Measurements from ENCODE around the gene FAF2.

DNA sequence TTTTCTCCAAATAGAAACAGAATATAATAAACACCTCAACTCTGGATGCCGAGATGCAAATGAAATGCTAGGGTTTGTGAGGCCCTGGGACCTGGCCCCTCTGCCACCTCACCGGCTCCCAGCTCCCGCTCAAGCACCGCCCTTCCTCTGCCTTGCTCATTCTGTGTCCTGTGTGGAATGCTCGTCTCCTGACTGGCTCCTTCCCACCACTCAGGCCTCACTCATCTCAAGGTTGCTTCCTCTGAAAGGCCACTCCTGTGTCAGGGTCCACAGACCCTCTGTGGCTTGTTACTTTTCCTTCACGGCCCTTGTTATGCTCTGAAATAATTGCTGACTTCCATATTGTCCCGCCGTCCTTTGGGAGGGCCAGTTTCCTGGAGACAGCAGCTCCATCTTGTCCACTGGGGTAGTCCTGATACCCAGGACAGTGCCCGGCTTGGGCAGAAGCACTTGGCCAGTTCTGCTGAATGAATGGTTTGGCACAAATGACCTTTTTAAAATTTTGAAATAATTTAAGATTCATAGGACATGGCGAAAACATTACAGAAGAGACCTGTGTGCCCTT is 73.6 kb downstream of the FAF2 start:
- TF ChIP-seq POLR2AphosphoS5 (IDR thresholded peaks at IDR 0.05; ENCODE audit: low read depth) (no peak), GABPA (IDR thresholded peaks at IDR 0.05; ENCODE audit: low read depth) (no peak), SPI1 (IDR thresholded peaks at IDR 0.05; ENCODE audit: borderline replicate concordance, low read depth) (no peak)
- TF ChIP-seq, protein P1, sequence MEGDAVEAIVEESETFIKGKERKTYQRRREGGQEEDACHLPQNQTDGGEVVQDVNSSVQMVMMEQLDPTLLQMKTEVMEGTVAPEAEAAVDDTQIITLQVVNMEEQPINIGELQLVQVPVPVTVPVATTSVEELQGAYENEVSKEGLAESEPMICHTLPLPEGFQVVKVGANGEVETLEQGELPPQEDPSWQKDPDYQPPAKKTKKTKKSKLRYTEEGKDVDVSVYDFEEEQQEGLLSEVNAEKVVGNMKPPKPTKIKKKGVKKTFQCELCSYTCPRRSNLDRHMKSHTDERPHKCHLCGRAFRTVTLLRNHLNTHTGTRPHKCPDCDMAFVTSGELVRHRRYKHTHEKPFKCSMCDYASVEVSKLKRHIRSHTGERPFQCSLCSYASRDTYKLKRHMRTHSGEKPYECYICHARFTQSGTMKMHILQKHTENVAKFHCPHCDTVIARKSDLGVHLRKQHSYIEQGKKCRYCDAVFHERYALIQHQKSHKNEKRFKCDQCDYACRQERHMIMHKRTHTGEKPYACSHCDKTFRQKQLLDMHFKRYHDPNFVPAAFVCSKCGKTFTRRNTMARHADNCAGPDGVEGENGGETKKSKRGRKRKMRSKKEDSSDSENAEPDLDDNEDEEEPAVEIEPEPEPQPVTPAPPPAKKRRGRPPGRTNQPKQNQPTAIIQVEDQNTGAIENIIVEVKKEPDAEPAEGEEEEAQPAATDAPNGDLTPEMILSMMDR (IDR thresholded peaks at IDR 0.05; ENCODE audit: insufficient read depth, low read length): no peak
- TF ChIP-seq, protein P2, sequence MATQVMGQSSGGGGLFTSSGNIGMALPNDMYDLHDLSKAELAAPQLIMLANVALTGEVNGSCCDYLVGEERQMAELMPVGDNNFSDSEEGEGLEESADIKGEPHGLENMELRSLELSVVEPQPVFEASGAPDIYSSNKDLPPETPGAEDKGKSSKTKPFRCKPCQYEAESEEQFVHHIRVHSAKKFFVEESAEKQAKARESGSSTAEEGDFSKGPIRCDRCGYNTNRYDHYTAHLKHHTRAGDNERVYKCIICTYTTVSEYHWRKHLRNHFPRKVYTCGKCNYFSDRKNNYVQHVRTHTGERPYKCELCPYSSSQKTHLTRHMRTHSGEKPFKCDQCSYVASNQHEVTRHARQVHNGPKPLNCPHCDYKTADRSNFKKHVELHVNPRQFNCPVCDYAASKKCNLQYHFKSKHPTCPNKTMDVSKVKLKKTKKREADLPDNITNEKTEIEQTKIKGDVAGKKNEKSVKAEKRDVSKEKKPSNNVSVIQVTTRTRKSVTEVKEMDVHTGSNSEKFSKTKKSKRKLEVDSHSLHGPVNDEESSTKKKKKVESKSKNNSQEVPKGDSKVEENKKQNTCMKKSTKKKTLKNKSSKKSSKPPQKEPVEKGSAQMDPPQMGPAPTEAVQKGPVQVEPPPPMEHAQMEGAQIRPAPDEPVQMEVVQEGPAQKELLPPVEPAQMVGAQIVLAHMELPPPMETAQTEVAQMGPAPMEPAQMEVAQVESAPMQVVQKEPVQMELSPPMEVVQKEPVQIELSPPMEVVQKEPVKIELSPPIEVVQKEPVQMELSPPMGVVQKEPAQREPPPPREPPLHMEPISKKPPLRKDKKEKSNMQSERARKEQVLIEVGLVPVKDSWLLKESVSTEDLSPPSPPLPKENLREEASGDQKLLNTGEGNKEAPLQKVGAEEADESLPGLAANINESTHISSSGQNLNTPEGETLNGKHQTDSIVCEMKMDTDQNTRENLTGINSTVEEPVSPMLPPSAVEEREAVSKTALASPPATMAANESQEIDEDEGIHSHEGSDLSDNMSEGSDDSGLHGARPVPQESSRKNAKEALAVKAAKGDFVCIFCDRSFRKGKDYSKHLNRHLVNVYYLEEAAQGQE (IDR thresholded peaks at IDR 0.05; ENCODE audit: insufficient replicate concordance, low read depth): no peak

Measured in HL-60 (cell line).